Right hindlimb (tissue), 1 donor: ENCODE data around the gene CLDN5.
A peak's percentile ranks its signal among the peaks of the same experiment; 100 is the strongest.

Source experiments
- DNase-seq: peaks from one replicate; pipeline ENCODE4 v3.0.0-alpha.2; 2018

Gene CLDN5

GRCh38 chr22:19501897-19502447 is 22.2 kb downstream of the CLDN5 start:
- no peak for DNase-seq

- DNase-seq = no peak
Measured at GRCh38 chr22:19499880-19500242, 24.3 kb downstream of the CLDN5 start.

GRCh38 chr22:19499236-19499879 is 24.9 kb downstream of the CLDN5 start:
- DNase-seq = no peak

GRCh38 chr22:19498866-19499190 is 25.4 kb downstream of the CLDN5 start:
- DNase-seq = no peak

- no peak for DNase-seq
Measured at GRCh38 chr22:19498154-19498865, 25.9 kb downstream of the CLDN5 start.

- DNase-seq = peak; percentile 65
Measured at GRCh38 chr22:19497245-19497644, 27.0 kb downstream of the CLDN5 start.

GRCh38 chr22:19496324-19496630 is 27.9 kb downstream of the CLDN5 start:
- no peak for DNase-seq

GRCh38 chr22:19495562-19496323 is 28.5 kb downstream of the CLDN5 start:
- no peak for DNase-seq

- no peak for DNase-seq
Measured at GRCh38 chr22:19494676-19495173, 29.5 kb downstream of the CLDN5 start.

- DNase-seq = no peak
Measured at GRCh38 chr22:19494001-19494560, 30.1 kb downstream of the CLDN5 start.

GRCh38 chr22:19492504-19493174 is 31.6 kb downstream of the CLDN5 start:
- no peak for DNase-seq

GRCh38 chr22:19490628-19491230 is 33.5 kb downstream of the CLDN5 start:
- no peak for DNase-seq

GRCh38 chr22:19488884-19489843 is 35.0 kb downstream of the CLDN5 start:
- no peak for DNase-seq

- no peak for DNase-seq
Measured at GRCh38 chr22:19488285-19488684, 35.9 kb downstream of the CLDN5 start.

- no peak for DNase-seq
Measured at GRCh38 chr22:19483481-19484244, 40.5 kb downstream of the CLDN5 start.

- no peak for DNase-seq
Measured at GRCh38 chr22:19482297-19482696, 41.9 kb downstream of the CLDN5 start.

GRCh38 chr22:19480789-19481188 is 43.4 kb downstream of the CLDN5 start:
- no peak for DNase-seq

- DNase-seq = no peak
Measured at GRCh38 chr22:19480173-19480568, 44.0 kb downstream of the CLDN5 start.

- DNase-seq = peak; percentile 99
Measured at GRCh38 chr22:19479355-19480172, 44.6 kb downstream of the CLDN5 start, which contains the start of gene CDC45. Gene CDC45, plus strand, starts transcription at chr22:19479920. Its CDS starts 49 bp downstream, at chr22:19479969.
